HL-60/S4 treated with retinoic acid at 250 ng/mL for 4 days and 3 days (cell line): ENCODE results near the gene ABCA4.

ENCODE experiments used
- in situ Hi-C: fragments of 300-500 bp; cut with MboI; formaldehyde crosslinking; loops from 2 replicates; pipeline ENCODE4 v1.7.0; 2022; ENCODE audit warnings: low sequenced_read_pairs

Gene ABCA4

GRCh38 chr1:94124538-94124937, 3.6 kb upstream of the ABCA4 start:
- in situ Hi-C loops = no loop called here

GRCh38 chr1:94122201-94122970, 1.4 kb upstream of the ABCA4 start:
- in situ Hi-C loops = no loop called here

GRCh38 chr1:94121411-94121821, 468 bp upstream of the ABCA4 start:
- in situ Hi-C loops = no loop called here

- in situ Hi-C loops = no loop called here
Observed at GRCh38 chr1:94120570-94120901, 412 bp downstream of the ABCA4 start.

GRCh38 chr1:94119796-94120569, 965 bp downstream of the ABCA4 start:
- in situ Hi-C loops = no loop called here

GRCh38 chr1:94119306-94119705, 1.6 kb downstream of the ABCA4 start:
- in situ Hi-C loops = no loop called here

GRCh38 chr1:94118471-94118870, 2.5 kb downstream of the ABCA4 start:
- in situ Hi-C loops = no loop called here

- in situ Hi-C loops = no loop called here
Observed at GRCh38 chr1:94118013-94118412, 2.9 kb downstream of the ABCA4 start.

GRCh38 chr1:94117259-94117851, 3.6 kb downstream of the ABCA4 start:
- in situ Hi-C loops = no loop called here

GRCh38 chr1:94115900-94116436, 5.0 kb downstream of the ABCA4 start:
- in situ Hi-C loops = no loop called here

- in situ Hi-C loops = no loop called here
Observed at GRCh38 chr1:94115254-94115899, 5.6 kb downstream of the ABCA4 start.

- in situ Hi-C loops = no loop called here
Observed at GRCh38 chr1:94113589-94114226, 7.2 kb downstream of the ABCA4 start.

GRCh38 chr1:94111879-94112278, 9.1 kb downstream of the ABCA4 start:
- in situ Hi-C loops = no loop called here

- in situ Hi-C loops = no loop called here
Observed at GRCh38 chr1:94110946-94111740, 9.8 kb downstream of the ABCA4 start.

- in situ Hi-C loops = no loop called here
Observed at GRCh38 chr1:94110021-94110761, 10.8 kb downstream of the ABCA4 start.

- in situ Hi-C loops = no loop called here
Observed at GRCh38 chr1:94109478-94109877, 11.5 kb downstream of the ABCA4 start.

- in situ Hi-C loops = no loop called here
Observed at GRCh38 chr1:94107141-94107540, 13.8 kb downstream of the ABCA4 start.

GRCh38 chr1:94106716-94107115, 14.2 kb downstream of the ABCA4 start:
- in situ Hi-C loops = no loop called here

- in situ Hi-C loops = no loop called here
Observed at GRCh38 chr1:94105957-94106529, 14.9 kb downstream of the ABCA4 start.
